Stimulated activated CD8-positive, alpha-beta memory T cell treated with anti-CD3 and anti-CD28 coated beads, Interleukin-12 subunit alpha, Interleukin-12 subunit beta, amount 100 ng/mL, for 1 hour (primary cell): ENCODE measurements around the gene MKRN2.
"Not testable (repeated sequence)": the region's sequence is repeated elsewhere in the genome, so short reads cannot be mapped to it uniquely, and the experiment has no call there.

ENCODE experiments used
- DNase-seq: peaks from one replicate; pipeline ENCODE4 v3.0.0-alpha.2; 2020; ENCODE audit warnings: low read depth

Gene MKRN2

DNA sequence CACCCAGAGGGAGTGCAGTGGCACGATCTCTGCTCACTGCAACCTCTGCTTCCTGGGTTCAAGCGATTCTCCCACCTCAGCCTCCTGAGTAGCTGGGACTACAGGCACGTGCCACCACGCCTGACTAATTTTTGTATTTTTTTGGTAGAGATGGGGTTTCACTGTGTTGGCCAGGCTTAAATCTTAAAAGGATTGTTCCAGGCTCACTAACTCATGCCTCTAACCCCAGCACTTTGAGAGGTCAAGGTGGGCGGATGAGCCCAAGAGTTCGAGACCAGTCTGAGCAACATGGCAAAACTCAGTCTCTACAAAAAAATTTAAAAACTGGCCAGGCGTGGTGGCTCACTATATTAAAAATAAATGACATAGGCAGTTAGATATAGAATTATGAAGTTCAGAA, 74.0 kb downstream of the MKRN2 start:
- DNase-seq = not testable (repeated sequence)

DNA sequence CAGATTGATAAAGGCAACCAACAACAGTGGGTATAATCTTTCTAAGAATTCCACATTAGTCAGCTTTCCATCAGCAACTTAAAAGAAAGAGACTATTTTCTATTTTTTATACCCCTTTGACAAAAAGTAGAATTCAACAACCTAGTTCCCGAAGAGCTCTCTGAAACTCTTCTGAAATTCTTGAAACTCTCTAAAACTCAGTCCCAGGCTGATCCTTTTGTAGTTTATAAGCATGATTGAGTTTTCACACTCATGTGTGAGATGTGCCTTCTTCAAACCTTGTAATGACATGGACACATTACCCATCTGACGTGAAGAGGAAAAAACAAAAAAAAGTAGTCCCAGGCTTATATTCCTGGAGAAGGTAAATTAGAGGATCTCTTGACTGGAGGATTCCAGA, 75.6 kb downstream of the MKRN2 start:
- no peak for DNase-seq

DNA sequence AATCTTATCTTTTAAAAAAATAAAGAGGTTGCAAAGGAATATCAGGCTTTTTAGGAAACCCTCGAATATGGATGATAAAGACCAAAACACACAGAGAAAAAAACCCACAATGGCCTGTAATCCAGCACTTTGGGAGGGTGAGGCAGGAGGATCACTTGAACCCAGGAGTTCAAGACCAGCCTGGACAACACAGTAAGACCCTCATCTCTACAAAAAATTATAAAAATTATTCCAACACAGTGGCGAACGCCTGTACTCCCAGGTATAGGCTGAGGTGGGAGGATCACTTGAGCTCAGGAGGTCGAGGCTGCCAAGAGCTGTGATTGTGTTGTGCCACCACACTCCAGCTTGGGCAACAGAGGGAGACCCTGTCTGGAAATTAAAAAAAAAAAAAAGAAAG, 76.2 kb downstream of the MKRN2 start:
- DNase-seq = no peak
